GM11168 (cell line): ENCODE results near the gene PIK3CB.

ENCODE experiments used
- in situ Hi-C: fragments of 300-500 bp; cut with MboI; formaldehyde crosslinking; loops from one replicate; pipeline ENCODE4 v1.12.0; 2022; ENCODE audit warnings: low sequenced_read_pairs; ENCODE audit not compliant: unreplicated experiment

Gene PIK3CB

DNA sequence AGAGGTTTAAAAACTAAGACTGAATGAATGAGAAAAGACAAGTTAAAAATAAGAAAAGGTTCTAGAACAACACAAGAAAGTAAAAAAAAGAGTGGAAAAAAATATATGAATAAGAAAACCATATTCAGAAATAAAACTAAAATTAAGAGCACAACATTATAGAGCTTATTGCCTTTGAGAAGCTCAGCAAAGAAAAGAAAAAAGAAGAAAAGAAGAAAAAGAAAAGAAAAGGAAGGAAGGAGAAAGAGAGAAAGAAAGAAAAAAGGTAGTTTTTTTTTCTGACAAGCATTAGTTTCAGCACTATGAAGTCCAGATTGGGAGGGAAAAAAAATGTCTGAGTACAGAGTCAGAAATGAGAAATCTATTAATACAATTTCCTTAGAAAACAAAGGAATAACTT is 144.7 kb downstream of the PIK3CB start:
- in situ Hi-C loops: loop anchor here (25.0 kb wide), 1 partner anchor 647 kb away; the partner anchor contains the start of gene MRPS22

DNA sequence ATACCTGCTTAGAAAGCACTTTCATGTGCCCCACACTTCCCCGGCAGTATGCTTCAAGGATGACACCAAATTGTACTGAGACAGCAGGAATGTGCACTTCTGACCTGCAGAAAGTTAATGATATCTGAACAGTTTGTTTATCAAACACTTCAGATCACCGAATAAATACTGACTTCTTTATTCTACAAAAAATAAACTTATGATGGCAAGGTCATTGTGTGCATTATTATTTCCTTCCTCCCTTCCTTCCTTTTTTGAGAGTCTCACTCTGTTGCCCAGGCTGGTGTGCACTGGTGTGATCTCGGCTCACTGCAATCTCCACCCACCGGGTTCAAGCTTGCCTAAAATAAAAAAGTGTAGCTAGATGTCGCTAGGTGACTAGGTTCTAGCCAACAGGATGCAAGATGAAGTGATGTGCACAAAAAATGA is 145.8 kb downstream of the PIK3CB start:
- in situ Hi-C loops: loop anchor here (25.0 kb wide), 1 partner anchor 648 kb away; the partner anchor contains the start of gene MRPS22

DNA sequence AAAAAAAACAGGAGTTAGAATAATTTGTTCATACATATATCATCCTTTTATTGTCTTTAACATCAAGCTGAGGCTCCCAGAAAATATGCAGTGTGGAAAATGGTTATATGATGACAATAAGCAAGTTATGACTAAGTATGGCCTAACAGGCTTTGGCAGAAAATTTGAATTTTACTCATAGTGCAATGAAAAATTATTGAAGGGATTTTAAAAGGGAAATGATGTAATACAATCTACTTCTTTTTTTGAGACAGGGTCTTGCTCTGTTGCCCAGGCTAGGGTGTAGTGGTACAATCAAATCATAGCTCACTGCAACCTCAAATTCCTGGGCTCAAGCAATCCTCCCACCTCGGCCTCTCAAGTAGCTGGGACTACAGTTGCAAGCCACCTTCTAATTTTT is 147.5 kb downstream of the PIK3CB start:
- in situ Hi-C loops: loop anchor here (25.0 kb wide), 1 partner anchor 650 kb away; the partner anchor contains the start of gene MRPS22

DNA sequence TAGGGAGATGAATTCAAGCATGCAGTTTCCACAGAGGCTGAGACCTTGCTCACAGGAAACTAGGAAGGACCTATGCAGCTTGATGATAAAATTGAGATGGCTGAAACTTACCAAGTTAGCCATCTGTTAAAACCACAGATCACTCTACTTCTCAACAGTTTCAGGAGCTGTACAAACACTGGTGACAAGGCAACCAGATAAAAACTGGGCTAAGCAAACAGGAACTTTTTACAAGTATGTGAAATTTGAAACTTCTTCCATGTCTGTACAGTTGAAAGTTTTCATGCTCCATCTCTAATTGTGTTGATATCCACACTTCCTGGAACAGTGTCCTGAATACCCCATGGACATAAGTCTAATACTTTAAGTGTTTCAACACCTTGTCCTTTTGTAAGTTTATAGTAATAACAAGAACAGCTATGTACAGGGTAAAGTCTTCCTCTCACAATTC is 147.9 kb downstream of the PIK3CB start:
- in situ Hi-C loops: loop anchor here (25.0 kb wide), 1 partner anchor 651 kb away; the partner anchor contains the start of gene MRPS22

DNA sequence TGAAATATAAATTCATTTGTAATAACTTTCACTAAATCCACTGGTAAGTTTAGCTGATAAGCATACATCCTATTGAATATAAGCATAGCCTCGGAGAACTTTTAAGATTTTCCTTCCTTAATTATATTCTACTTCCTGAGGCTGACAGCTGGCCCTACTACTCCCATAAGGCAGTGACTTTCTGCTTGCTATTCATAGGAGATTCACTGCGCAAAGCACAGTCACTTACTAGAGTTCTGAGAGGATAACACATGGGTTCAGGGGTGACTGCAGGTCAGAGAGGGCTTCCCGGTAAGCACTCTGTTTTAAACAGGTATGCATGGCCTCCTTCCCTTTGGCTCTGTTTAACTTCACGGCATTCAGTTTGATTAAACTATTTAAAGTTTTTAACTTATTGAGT is 150.3 kb downstream of the PIK3CB start:
- in situ Hi-C loops: loop anchor here (25.0 kb wide), 1 partner anchor 653 kb away; the partner anchor contains the start of gene MRPS22

DNA sequence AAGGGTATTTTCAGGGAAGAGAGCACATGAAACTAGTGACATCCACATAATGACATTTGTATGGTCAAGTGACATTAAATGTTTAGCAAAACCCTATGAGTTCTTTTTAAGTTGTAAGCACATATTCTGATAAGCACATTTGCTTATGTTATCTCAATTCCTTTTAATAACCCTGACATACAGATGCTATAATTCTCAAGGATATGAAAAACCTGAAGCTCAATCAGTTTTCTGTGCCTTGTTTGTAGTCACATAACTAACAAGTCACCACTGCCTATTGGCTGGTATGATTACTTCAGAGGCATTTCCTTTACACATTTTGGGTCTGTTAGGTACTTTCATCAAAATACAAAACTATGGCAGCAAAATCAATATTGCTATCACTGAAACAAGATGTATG is 152.1 kb downstream of the PIK3CB start:
- in situ Hi-C loops: loop anchor here (25.0 kb wide), 1 partner anchor 655 kb away; the partner anchor contains the start of gene MRPS22

DNA sequence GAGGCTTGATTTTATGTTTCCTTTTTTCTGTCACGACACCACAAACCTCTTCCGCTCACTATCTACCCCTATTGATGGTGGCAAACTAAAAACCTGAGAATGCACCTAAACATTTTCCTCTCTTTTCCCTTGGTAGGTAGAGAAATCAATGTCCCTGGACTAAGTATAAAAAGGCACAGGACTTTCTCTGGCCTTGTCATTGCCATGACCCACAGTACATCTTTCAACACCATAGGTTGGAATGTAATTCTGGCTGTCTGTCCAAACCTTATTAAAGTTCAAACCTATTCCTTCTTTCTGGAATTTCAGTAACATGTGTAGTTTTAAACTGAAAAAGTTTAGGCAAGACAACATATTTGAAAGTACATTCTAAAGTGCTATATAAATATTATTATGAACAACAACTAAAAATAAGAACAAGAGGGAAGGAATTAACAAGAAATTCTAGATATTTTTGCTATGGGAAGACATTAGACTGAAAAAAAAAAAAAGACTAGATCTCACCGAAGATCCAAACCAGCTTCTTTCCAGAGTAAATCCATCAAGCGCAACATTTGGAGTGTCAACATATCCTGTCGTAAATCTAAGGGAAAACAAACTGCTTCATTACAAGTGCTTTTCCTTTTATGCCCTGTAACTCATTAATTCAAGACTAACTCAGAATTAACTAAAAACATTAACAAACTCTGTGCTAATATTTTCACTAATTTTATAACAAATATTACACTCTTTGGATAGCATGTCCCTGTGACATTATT is 153.1 kb downstream of the PIK3CB start:
- in situ Hi-C loops: loop anchor here (25.0 kb wide), 1 partner anchor 656 kb away; the partner anchor contains the start of gene MRPS22

DNA sequence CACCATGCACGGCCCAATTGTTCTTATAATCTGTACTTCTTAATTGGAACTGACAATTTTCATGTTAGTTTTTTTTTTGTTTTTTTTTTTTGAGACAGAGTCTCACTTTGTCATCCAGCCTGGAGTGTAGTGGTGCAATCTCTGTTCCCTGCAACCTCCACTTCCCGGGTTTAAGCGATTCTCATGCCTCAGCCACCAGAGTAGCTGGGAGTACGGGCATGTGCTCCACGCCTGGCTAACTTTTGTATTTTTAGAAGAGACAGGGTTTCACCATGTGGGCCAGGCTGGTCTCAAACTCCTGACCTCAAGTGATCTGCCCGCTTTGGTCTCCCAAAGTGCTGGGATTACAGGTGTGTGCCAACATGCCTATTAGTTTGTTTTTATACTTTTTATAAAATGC is 153.8 kb downstream of the PIK3CB start:
- in situ Hi-C loops: loop anchor here (25.0 kb wide), 1 partner anchor 656 kb away; the partner anchor contains the start of gene MRPS22

DNA sequence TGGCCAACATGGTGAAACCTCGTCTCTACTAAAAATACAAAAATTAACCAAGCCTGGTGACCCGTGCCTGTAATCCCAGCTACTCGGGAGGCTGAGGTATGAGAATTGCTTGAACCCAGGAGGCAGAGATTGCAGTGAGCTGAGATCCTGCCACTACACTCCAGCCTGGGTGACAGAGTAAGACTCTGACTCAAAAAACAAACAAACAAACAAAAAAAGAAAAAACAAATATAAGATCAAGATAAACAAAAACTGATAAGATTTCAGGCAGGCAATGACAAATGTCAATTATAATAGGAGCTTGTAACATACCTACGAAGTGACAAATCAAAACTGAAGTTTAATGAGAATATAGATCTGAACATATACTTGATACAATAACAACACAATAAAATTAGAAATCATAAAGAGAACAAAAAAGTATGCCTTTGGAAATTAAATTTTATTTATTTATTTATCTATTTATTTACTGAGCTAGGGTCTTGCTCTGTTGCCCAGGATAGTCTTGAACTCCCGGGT is 155.8 kb downstream of the PIK3CB start:
- in situ Hi-C loops: loop anchor here (25.0 kb wide), 1 partner anchor 658 kb away; the partner anchor contains the start of gene MRPS22

DNA sequence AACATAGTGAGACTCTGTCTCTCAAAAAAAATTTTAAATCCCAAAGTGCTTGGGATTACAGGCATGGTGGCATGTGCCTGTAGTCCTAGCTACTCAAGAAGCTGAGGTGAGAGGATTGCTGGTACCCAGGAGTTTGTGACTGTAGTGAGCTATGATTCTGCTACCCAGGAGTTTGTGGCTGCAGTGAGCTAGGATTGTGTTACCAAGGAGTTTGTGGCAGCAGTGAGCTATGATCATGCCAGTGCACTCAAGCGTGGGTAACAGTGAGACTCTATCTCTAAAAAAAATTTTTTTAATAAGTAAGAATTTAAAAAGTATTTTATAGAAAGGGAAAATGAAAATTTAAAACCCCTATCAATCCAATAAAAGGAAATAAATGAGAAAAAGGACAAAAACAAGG is 156.6 kb downstream of the PIK3CB start:
- in situ Hi-C loops: loop anchor here (25.0 kb wide), 1 partner anchor 659 kb away; the partner anchor contains the start of gene MRPS22

DNA sequence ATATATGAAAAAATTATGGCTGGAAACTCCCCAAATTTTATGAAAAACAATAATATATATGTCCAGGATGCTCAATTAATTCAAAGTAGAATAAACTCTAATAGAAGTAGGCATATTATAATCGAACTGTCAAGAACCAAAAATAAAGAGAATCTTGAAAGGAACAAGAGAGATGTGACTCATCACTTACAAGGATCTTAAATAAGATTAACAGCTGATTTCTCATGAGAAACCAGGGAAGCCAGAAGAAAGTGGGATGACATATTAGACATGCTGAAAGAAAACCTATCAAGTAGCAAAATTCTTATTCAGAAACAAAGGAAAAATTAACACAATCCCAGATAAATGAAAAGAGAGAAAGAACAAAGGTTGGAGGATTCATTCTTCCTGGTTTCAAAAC is 159.3 kb downstream of the PIK3CB start:
- in situ Hi-C loops: loop anchor here (25.0 kb wide), 1 partner anchor 662 kb away; the partner anchor contains the start of gene MRPS22

DNA sequence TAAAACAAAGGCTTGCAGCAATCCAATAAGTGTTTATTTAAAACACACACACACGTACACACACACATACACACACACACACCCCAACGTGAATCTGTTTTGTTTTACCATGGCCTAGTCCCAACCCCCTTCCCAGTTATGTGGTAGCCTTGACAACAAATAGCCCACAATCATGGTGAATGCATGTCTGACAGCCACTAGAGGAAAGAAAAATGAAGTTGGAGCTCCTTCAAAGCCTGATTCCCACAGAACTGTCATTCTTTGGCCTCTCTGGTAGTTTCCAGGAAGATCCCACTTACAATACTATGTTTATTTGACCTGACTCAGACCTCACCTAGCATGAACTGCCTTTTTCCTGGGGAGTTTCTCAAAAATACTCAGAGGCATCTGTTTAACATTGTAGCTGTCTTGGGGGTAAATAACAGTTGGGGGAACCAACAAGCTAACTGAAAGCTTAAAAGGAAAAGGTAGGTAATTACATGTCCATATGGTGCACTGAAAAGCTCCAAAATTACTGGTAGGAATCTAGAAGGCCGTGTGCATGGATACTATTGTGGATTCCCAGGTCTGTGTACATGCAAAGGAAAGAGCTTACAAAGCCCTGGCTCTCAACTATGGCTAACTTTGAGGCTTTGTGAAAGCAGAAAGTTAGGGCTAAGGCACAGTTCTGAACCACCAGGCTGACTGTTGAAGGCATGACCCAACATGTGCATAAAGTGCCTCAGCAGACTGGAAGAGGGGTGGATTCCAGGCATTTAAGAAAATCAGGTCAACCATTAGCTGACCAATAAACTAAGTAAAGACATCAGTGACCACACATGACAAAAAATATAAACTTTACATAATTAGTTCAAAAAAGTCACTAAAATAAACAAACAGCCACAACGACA is 160.8 kb downstream of the PIK3CB start:
- in situ Hi-C loops: no loop called here

DNA sequence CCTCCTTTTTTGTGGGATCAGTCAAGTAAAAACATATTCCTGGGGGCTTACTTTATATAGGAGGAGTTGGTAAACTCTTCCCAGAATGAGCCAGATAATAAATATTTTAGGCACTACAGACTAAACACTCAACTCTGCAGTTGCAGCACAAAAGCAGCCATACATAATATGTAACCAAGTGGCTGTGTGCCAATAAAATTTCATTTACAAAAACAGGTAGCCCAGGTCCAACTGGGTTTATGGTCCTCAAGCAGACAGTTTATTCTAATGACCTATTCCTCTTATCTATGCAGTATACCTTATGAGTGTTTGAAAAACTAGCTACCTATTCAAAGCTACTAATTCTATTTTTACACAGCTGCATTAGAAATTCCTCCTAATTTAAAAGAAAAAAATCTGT is 164.3 kb downstream of the PIK3CB start:
- in situ Hi-C loops: no loop called here

DNA sequence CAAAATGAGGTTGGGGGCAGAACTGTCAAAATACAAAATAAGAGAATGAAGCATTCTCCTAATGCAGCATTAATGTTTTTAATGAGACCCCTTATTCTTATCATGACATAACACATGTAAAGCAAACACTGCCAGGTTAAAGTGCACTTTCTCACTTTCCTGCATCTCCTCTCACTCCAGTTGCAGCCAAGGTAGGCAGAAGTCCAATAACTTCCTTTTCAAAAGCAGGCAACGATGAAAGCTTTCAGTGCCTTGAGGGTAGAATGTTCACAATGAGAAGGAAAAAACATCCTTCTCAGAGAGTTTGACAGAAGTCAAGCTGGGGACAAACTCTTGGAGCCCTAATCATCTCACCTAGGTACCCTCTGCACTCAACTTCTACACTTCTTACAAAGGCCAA is 166.6 kb downstream of the PIK3CB start:
- in situ Hi-C loops: no loop called here

DNA sequence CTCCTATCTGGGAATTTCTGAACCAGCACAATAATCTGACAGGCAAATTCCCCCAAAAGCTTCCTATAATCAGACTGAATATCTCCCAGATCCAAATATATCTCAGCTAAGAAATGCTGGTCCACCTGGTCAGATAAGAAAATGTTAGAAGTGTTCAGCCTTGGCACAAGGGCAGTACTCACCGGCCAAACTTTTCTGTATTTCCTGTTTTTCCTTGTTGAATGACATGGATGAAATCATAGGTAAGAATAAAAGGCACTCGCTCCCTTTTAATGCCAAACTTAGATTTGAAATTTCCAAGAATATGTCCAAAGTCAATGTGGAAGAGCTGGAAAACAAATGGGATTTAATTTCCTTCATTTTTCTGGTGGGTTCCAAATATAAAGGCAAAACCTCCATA is 177.2 kb downstream of the PIK3CB start:
- in situ Hi-C loops: no loop called here

DNA sequence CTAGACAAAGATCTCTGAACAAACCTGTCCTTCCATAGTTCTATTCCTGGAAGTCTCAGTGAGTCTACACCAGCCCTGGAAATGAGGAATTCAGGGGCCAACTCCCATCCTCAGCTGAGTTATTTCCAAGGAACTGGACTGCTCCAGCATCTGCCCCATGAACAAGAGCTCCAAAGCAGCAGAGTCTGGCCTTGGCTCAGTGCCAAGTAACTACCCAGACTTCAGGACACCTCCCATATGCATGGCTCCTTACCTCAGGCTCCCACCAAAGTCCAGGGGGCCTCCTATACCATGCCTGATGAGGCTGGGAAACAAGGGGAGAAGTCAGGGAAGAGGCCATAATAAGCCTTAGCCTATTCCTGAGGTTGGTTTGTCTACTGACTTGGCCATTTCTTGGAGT is 181.2 kb downstream of the PIK3CB start:
- in situ Hi-C loops: no loop called here

DNA sequence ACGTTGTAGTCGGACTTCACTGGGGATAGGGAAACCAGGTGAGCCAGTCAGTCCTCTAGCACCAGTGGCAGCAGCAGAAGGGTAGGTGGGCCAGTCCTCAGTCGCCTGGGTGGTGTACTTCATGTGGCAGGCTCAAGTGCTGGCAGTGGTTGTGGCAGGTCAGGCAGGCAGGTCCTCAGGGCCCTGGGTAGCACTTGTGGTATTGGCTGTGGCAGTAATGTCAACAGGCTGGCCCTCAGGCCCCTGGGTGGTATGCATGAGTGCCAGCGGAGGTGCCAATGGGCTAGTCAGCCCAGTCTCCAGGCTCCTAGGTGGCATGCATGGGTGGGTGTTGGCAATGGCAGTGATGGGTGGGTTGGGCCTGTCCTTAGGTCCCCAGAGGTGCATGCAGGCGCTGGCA is 185.6 kb downstream of the PIK3CB start:
- in situ Hi-C loops: no loop called here

DNA sequence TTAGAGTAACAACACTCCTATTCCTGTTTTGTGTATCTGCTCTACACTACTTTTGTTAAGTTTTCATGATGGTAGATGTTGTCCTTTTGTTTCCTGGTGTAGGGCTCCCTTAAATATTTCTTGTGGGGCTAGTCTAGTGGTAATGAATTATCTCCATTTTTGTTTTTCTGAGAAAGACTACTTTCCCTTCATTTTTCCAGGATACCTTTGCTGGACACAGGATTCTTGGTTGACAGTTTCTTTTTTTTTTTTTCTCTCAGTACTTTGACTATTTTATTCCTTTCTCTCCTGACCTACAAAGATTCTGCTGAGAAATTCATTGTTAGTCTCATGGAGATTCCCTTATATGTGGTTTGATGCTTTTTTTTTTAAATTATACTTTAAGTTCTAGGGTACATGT is 188.2 kb downstream of the PIK3CB start:
- in situ Hi-C loops: no loop called here

DNA sequence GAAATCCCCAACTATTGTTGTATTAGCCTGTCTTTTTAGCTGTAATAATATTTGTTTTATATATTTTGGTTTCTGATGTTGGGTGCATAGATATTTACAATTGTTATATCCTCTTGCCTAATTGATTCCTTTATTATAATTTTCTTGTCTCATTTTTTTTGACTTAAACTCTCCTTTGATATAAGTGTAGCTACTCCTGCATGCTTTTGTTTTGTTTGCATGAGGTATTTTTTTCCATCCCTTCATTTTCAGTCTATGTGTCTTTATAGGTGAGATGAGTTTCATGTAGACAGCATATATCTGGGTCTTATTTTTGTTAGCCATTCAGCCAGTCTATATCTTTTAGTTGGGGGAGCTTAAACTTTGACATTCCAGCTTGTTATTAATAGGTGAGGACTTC is 188.7 kb downstream of the PIK3CB start:
- in situ Hi-C loops: no loop called here

DNA sequence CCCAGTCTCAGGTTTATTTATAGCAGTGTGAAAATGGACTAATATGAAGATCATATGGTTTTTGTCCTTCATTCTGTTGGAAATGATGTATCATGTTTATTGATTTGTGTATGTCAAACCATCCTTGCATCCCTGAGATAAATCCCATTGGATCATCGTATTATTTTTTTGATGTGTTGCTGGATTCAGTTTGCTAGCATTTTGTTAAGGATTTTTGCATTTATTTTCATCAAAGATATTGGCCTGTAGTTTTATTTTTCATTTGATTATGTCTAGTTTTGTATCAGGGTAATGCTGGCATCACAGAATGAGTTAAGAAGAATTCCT is 191.8 kb downstream of the PIK3CB start:
- in situ Hi-C loops: no loop called here
